Adrenal gland (tissue), 5 donors: Measurements from ENCODE around the gene CCDC81.

Experiments used
- POLR2A ChIP-seq, 2 donors: fragments of 450-650 bp; IDR thresholded peaks; one replicate each; pipeline ENCODE4 v1.6.1; 2017; ENCODE audit warnings: antibody characterized with exemption in 2 of 2, mild to moderate bottlenecking in 2 of 2, moderate library complexity in 1 of 2
- TF ChIP-seq, protein P1 (sequence below), 6 experiments: fragments of 450-650 bp in 4 of 6; fragments of 200-600 bp in 2 of 6; sonication (generic) in 1 of 6; IDR thresholded peaks; 1 replicate in 5 of 6; 2 replicates in 1 of 6; pipeline versions ENCODE4 v1.5.1 to v1.8.0; 2016 to 2021; ENCODE audit warnings: antibody characterized with exemption in 6 of 6, mild to moderate bottlenecking in 2 of 6, moderate library complexity in 1 of 6
- donor health status: DM: no; HTN: no; CAD: no.

- TF ChIP-seq, protein P1, sequence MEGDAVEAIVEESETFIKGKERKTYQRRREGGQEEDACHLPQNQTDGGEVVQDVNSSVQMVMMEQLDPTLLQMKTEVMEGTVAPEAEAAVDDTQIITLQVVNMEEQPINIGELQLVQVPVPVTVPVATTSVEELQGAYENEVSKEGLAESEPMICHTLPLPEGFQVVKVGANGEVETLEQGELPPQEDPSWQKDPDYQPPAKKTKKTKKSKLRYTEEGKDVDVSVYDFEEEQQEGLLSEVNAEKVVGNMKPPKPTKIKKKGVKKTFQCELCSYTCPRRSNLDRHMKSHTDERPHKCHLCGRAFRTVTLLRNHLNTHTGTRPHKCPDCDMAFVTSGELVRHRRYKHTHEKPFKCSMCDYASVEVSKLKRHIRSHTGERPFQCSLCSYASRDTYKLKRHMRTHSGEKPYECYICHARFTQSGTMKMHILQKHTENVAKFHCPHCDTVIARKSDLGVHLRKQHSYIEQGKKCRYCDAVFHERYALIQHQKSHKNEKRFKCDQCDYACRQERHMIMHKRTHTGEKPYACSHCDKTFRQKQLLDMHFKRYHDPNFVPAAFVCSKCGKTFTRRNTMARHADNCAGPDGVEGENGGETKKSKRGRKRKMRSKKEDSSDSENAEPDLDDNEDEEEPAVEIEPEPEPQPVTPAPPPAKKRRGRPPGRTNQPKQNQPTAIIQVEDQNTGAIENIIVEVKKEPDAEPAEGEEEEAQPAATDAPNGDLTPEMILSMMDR (IDR thresholded peaks at IDR 0.05): no peak
- no peak for TF ChIP-seq POLR2A (IDR thresholded peaks at IDR 0.05)
Measured at GRCh38 chr11:86386746-86387145, 12.1 kb downstream of the CCDC81 start.
